ENCODE measurements around the gene MAPK8IP1. TPM values are rescaled to one million over a fixed set of nuclear protein-coding genes. Genes with fewer than 3 reads are reported as not detected.

The MAPK8IP1 gene
- total and polyA plus RNA-seq, 12 donors, result 14.5 to 73.7 (median 33.3) TPM

DNA sequence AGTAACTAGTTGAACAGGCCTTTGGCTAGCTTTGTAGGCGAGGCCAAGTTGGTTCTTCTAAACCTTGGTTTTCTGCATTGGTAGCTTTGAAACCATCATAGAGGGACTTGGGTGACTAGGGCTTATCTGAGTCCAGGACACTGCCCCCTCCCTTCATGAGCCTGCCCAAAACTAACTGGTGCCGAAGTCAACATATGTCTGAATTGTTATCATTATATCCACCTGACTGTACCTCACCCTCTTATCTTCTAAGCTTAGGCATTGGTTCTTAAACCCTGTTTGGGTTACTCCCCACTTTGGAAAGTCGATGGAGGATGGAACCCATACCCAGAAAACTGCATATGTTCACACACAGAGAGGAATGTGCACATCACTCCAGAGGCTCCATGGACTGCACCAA lies 7.6 kb upstream of the MAPK8IP1 start:
- no peak for DNase-seq
- Histone ChIP-seq H3K36me3 (replicated peaks in 1 of 2) (peaks cover 0 to 59% of the 10 kb centered on the region in 2 donors), H3K9me3 (replicated peaks in 1 of 3) (no peaks in the 10 kb centered on the region), H3K27me3 (no peaks in the 10 kb centered on the region), H3K4me1 (replicated peaks in 1 of 2) (peaks cover 11 to 25% of the 10 kb centered on the region in 2 donors), H3K27ac (no peak overlapping the region), H3K4me3 (no peak overlapping the region)
- WGBS, 4 donors, result 93 to 99% (median 95%) methylated on average over 3 of the region's 3 CpGs
- TF ChIP-seq, protein P1, sequence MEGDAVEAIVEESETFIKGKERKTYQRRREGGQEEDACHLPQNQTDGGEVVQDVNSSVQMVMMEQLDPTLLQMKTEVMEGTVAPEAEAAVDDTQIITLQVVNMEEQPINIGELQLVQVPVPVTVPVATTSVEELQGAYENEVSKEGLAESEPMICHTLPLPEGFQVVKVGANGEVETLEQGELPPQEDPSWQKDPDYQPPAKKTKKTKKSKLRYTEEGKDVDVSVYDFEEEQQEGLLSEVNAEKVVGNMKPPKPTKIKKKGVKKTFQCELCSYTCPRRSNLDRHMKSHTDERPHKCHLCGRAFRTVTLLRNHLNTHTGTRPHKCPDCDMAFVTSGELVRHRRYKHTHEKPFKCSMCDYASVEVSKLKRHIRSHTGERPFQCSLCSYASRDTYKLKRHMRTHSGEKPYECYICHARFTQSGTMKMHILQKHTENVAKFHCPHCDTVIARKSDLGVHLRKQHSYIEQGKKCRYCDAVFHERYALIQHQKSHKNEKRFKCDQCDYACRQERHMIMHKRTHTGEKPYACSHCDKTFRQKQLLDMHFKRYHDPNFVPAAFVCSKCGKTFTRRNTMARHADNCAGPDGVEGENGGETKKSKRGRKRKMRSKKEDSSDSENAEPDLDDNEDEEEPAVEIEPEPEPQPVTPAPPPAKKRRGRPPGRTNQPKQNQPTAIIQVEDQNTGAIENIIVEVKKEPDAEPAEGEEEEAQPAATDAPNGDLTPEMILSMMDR (IDR thresholded peaks at IDR 0.05), result no peak
- no peak for TF ChIP-seq POLR2A (IDR thresholded peaks at IDR 0.05)
- intact Hi-C loops (cut with DNase I), result no loop called here

DNA sequence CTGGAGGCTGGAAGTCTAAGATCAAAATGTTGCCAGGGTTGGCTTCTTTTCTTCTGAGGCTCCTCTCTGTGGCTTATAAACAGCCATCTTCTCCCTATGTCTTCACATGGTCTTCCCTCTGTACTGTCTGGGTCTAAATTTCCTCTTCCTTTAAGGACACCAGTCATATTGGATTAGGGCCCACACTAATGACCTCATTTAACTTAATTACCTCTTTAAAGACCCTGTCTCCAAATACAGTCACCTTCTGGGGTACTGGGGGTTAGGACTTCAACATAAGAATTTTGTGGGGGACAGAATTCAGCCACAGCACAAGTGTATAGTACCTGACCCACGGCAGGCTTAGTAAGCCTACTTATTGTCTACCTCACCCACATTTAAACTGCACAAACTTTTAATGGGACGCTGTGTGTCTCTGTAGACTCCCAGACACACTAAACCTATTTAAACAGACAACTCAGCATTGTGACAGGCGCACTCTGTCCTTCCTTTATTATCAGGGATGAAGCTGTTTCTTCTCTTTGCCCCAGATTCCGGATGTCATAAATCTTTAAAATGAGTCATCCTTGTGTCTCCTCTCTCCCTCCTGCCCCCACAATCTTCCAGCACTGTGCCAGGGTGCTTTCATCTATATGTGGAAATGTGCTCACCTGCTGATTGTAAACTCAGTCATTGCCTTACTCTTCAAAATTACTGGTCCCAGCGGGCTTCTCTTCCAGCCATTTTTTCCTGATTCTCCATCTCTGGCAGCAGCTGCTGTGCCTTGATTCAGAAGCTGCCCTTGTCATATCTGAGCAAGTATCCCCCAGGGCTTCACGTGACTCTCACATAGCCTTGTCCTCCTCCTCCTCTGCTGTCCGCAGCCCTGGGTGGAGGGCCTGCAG lies 5.4 kb upstream of the MAPK8IP1 start:
- WGBS, 4 donors, result 30 to 46% (median 38%) methylated on average over 7 of the region's 7 CpGs
- TF ChIP-seq, protein P1 (IDR thresholded peaks at IDR 0.05), result no peak
- peak in 1 of 2 donors; percentile 27 for TF ChIP-seq POLR2A (IDR thresholded peaks at IDR 0.05)
- peak; percentile 54 to 81 (median 77) for DNase-seq
- H3K4me1 ChIP-seq (replicated peaks in 1 of 2), result peaks cover 11 to 27% of the 10 kb centered on the region in 2 donors
- H3K36me3 ChIP-seq (replicated peaks in 1 of 2), result peaks cover 0 to 47% of the 10 kb centered on the region in 2 donors
- H3K4me3 ChIP-seq, result no peak overlapping the region
- H3K27ac ChIP-seq, result peak overlapping the region in 3 of 5 donors; percentile 46 to 79 (median 66)
- intact Hi-C loops (cut with DNase I), result no loop called here
- no peaks in the 10 kb centered on the region for H3K9me3 ChIP-seq (replicated peaks in 1 of 3)
- no peaks in the 10 kb centered on the region for H3K27me3 ChIP-seq

DNA sequence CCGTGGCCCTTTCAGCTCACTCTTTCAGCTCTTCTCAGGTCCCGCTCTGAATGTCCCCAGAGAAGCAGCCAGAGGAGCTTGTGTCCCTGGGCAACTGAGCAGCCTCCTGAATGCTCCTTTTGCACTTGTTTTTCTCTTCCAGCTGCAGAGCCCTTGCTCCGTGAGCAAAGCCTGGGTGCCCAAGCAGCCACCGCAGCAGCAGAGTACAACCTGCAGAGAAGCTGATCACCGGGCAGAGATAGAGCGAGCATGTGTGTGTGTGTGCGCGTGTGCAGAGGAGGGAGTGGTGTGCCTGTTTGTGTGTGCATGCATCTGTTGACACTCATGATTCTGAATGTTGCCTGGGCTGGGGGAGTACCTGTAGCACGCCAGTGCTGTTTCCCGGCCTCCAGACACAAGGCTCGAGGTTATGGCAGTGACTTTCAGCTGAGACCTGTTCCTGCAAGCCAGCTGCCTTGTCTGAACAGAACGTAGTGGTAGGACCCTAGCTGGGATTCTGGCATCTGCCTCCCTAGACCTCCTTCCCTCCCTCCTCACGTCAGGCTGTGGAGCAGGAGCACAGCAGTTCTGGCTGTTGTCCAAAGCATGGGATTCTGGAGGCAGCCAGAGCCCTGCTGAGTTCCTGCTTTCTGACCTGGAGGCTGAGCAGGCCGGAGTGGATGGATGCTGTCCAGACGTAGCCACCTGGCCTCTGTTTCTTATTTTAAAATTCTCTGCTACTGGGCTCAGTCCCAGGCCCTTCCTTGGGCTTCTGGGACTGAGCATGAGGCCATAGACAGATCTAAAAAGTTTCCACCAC lies 4.5 kb upstream of the MAPK8IP1 start:
- TF ChIP-seq POLR2A (IDR thresholded peaks at IDR 0.05), result no peak
- TF ChIP-seq, protein P1 (IDR thresholded peaks at IDR 0.05), result no peak
- peaks cover 14 to 32% of the 10 kb centered on the region in 2 donors for H3K4me1 ChIP-seq (replicated peaks in 1 of 2)
- H3K9me3 ChIP-seq (replicated peaks in 1 of 3), result no peaks in the 10 kb centered on the region
- no peak for DNase-seq
- no peaks in the 10 kb centered on the region for H3K27me3 ChIP-seq
- H3K36me3 ChIP-seq (replicated peaks in 1 of 2), result peaks cover 0 to 40% of the 10 kb centered on the region in 2 donors
- H3K27ac ChIP-seq, result peak overlapping the region in 2 of 5 donors; percentile 66 to 79
- intact Hi-C loops (cut with DNase I), result no loop called here
- H3K4me3 ChIP-seq, result no peak overlapping the region
- 59 to 72% (median 67%) methylated on average over 11 to 15 of the region's 15 CpGs for WGBS, 4 donors

All from adrenal gland (tissue), 12 donors.